Measurements from ENCODE around the gene OAF. TPM values are rescaled to one million over a fixed set of nuclear protein-coding genes. Genes with fewer than 3 reads are reported as not detected.

Gene OAF
- total RNA-seq, 1 experiment from 2014 or later, result 32.3 TPM

GRCh38 chr11:120207512-120207911 is 3.3 kb upstream of the OAF start (continued):
- TF ChIP-seq MAX (IDR thresholded peaks at IDR 0.05) (no peak), EZH2phosphoT487 (IDR thresholded peaks at IDR 0.05; ENCODE audit: borderline replicate concordance) (no peak), REST (IDR thresholded peaks at IDR 0.05; ENCODE audit: low read depth) (no peak), JUND (IDR thresholded peaks at IDR 0.05) (no peak), SP1 (IDR thresholded peaks at IDR 0.05; ENCODE audit: low read depth) (no peak)

GRCh38 chr11:120208001-120208441 is 2.8 kb upstream of the OAF start:
- no peak overlapping the region for H2AFZ ChIP-seq (ENCODE audit: low read depth, low read length, poor library complexity, severe bottlenecking)
- no peaks in the 10 kb centered on the region for H3K27me3 ChIP-seq (ENCODE audit: insufficient read depth, low read length)
- no TSS peak for BruUV-seq (replicated peaks)
- H3K27ac ChIP-seq (ENCODE audit: low read depth, low read length), result no peak overlapping the region
- no peak overlapping the region for H3K4me3 ChIP-seq (replicated peaks in 1 of 2; ENCODE audit: low read depth in 1 of 2, low read length in 2 of 2)
- no peak for ATAC-seq
- H4K20me1 ChIP-seq (ENCODE audit: insufficient read depth), result no peaks in the 10 kb centered on the region
- H3K4me1 ChIP-seq (ENCODE audit: control insufficient read depth in 1 of 2, insufficient read depth in 2 of 2, low read length in 2 of 2), result peaks cover 19 to 49% of the 10 kb centered on the region in 2 experiments
- intact Hi-C loops (cut with micrococcal nuclease), result no loop called here
- no peaks in the 10 kb centered on the region for H3K36me3 ChIP-seq (ENCODE audit: control insufficient read depth in 1 of 2, insufficient read depth in 2 of 2, low read length in 2 of 2)
- peak overlapping the region; percentile 39; the same call in 1 of the 2 replicates for H3K4me2 ChIP-seq (ENCODE audit: low read length)
- ChIA-PET RAD21 (ENCODE audit: low non-redundant PET in 1 of 2, low total read pairs in 2 of 2, uncharacterized antibody in 2 of 2, unreplicated experiment in 2 of 2) (no interaction called here), CTCF (no interaction called here), POLR2A (no interaction called here)
- DNase-seq (ENCODE audit: low read depth, low spot score), result no peak
- H3K9me3 ChIP-seq (ENCODE audit: control insufficient read depth in 1 of 2, insufficient read depth in 1 of 2, low read depth in 1 of 2, low read length in 2 of 2), result no peaks in the 10 kb centered on the region
- H3K9ac ChIP-seq (ENCODE audit: low read length), result no peak overlapping the region
- H3K9me2 ChIP-seq (ENCODE audit: insufficient read depth), result no peaks in the 10 kb centered on the region
- TF ChIP-seq SRF (IDR thresholded peaks at IDR 0.05; ENCODE audit: low read depth) (no peak), ATF3 (IDR thresholded peaks at IDR 0.05) (no peak), JUND (IDR thresholded peaks at IDR 0.05) (no peak), ZFX (IDR thresholded peaks at IDR 0.05) (no peak), FOSL1 (IDR thresholded peaks at IDR 0.05; ENCODE audit: low read depth) (no peak), SP1 (IDR thresholded peaks at IDR 0.05; ENCODE audit: low read depth) (no peak), ZNF274 (IDR thresholded peaks at IDR 0.05; ENCODE audit: low read depth, low read length) (no peak), POLR2A (IDR thresholded peaks at IDR 0.05; ENCODE audit: borderline replicate concordance, extremely low read depth, insufficient read depth, insufficient read length) (no peak), CEBPB (IDR thresholded peaks at IDR 0.05; ENCODE audit: low read depth) (no peak), CTCF (IDR thresholded peaks at IDR 0.05 in 2 of 3, conservative IDR thresholded peaks at IDR 0.05 in 1 of 3; ENCODE audit: borderline replicate concordance in 1 of 3, insufficient read depth in 1 of 3, low read depth in 2 of 3, low read length in 2 of 3) (no peak), YY1 (IDR thresholded peaks at IDR 0.05; ENCODE audit: extremely low read depth, insufficient replicate concordance, low read depth, low read length) (no peak), CBX3 (IDR thresholded peaks at IDR 0.05; ENCODE audit: low read depth) (no peak), EGR1 (IDR thresholded peaks at IDR 0.05; ENCODE audit: low read depth) (no peak), ELF1 (IDR thresholded peaks at IDR 0.05; ENCODE audit: borderline replicate concordance, low read depth) (no peak), POLR2AphosphoS5 (IDR thresholded peaks at IDR 0.05; ENCODE audit: low read depth, low read length) (no peak)
- peaks cover 6% of the 10 kb centered on the region; the same call in 1 of the 2 replicates for H3K79me2 ChIP-seq (ENCODE audit: insufficient read depth, low read length)

Data from HCT116 (cell line).